K562 (cell line): ENCODE data around the gene ELSPBP1. TPM values are rescaled to one million over a fixed set of nuclear protein-coding genes. Genes with fewer than 3 reads are reported as not detected.
A peak's percentile ranks its signal among the peaks of the same experiment; 100 is the strongest.

ENCODE experiments used
- CBFA2T3 ChIP-seq: fragments of 450-650 bp; IDR thresholded peaks from 2 replicates; pipeline ENCODE4 v1.6.1; 2017
- GABPA ChIP-seq: fragments of 200-800 bp; sonication (Bioruptor generic); conservative IDR thresholded peaks from 2 replicates; pipeline ENCODE4 v1.6.1; 2016; ENCODE audit warnings: low read depth, missing genetic modification characterization, missing compliant biosample characterization
- MAFF ChIP-seq: IDR thresholded peaks from 2 replicates; pipeline ENCODE4 v1.6.1; 2012; ENCODE audit warnings: low read length, improper control_type of control experiment
- NEUROD1 ChIP-seq: fragments of 150-350 bp; IDR thresholded peaks from 2 replicates; pipeline ENCODE4 v1.6.1; 2014; ENCODE audit warnings: borderline replicate concordance, low read length, low read depth; ENCODE audit not compliant: partially characterized antibody
- SIN3B ChIP-seq: fragments of 450-650 bp; IDR thresholded peaks from 2 replicates; pipeline ENCODE4 v1.6.1; 2017; ENCODE audit warnings: low read depth, mild to moderate bottlenecking, moderate library complexity
- polyA plus RNA-seq, 8 experiments: library from polyadenylated mRNA; depleted of rRNA in 4 of 8; stranded (reverse) in 5 of 8; unstranded in 3 of 8; fragments of >200 nt; fragmentation: Nextera tagmentation in 2 of 8; fragmentation: Illumina TruSeq in 1 of 8; extraction: Ambion mirVana in 2 of 8; extraction: Trizol in 1 of 8; gene quantifications; 2 replicates each; pipeline versions ENCODE4 v1.2.1 to v1.2.3, GENCODE V29; 2011 to 2014; ENCODE audit warnings: inconsistent platforms in 1 of 8, missing spikeins in 1 of 8
- total RNA-seq, 7 experiments: library from RNA; depleted of rRNA in 6 of 7; stranded (reverse); fragments of >200 nt in 6 of 7; fragmentation: Illumina TruSeq in 2 of 7; extraction: Trizol in 2 of 7; gene quantifications; 2 replicates each; pipeline versions ENCODE4 v1.2.1 to v1.2.3, GENCODE V29; 2011 to 2021; ENCODE audit warnings: low replicate concordance in 1 of 7
- TF ChIP-seq, protein P1 (sequence below): fragments of 250-450 bp; sonication (Bioruptor Pico); IDR thresholded peaks from 2 replicates; pipeline ENCODE4 v1.4.0; 2020; ENCODE audit warnings: mild to moderate bottlenecking, moderate library complexity
- TF ChIP-seq, protein P2 (sequence below): fragments of 450-650 bp; IDR thresholded peaks from one replicate; pipeline ENCODE4 v1.6.1; 2018; ENCODE audit warnings: mild to moderate bottlenecking, moderate library complexity; ENCODE audit not compliant: partially characterized antibody
- TF ChIP-seq, protein P3 (sequence below), 2 experiments: fragments of 450-650 bp; IDR thresholded peaks; 2 replicates each; pipeline ENCODE4 v1.6.1; 2018; ENCODE audit warnings: mild to moderate bottlenecking in 2 of 2, low read depth in 1 of 2; ENCODE audit not compliant: partially characterized antibody in 2 of 2
- TF ChIP-seq, protein P4 (sequence below): fragments of 250-450 bp; sonication (Bioruptor Pico); IDR thresholded peaks from 2 replicates; pipeline ENCODE4 v1.8.0; 2022; ENCODE audit warnings: moderate library complexity, mild to moderate bottlenecking, inconsistent platforms
- TF ChIP-seq, protein P5 (sequence below): fragments of 150-350 bp; conservative IDR thresholded peaks from 2 replicates; pipeline ENCODE4 v1.6.1; 2014; ENCODE audit warnings: low read length
- TF ChIP-seq, protein P6 (sequence below): fragments of 250-450 bp; sonication (Bioruptor Pico); IDR thresholded peaks from 2 replicates; pipeline ENCODE4 v1.4.0; 2020; ENCODE audit warnings: mild to moderate bottlenecking

The ELSPBP1 gene
- total and polyA plus RNA-seq, 9 of the 15 experiments (the other 6 are each of a cell fraction or from before 2014, with no cell fraction given) = not detected

DNA sequence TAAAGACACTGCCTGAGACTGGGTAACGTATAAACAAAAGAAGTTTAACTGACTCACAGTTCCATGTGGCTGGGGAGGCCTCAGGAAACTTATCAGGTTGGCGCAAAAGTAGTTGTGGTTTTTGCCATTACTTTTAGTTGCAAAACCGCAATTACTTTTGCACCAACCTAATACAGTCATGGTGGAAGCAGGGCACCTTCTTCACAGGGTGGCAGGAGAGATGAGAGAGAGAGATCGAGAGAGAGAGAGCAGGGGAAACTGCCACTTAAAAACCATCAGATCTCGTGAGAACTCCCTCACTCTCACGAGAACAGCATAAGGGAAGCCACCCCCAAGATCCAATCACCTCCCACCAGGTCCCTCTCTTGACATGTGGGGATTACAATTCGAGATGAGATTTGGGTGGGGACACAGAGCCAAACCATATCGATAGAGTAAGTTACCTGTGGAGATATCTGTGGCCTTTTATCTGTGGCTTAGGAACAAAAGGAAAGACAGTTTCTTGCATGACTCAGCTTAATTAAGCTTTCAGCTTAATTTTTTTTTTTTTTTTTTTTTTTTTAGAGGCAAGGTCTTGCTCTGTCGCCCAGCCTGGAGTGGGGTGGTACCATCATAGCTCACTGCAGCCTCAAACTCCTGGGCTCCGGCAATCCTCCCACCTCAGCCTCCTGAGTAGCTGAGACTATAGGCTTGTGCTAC, 57.1 kb downstream of the ELSPBP1 start (continued):
- peak; percentile 28 for TF ChIP-seq CBFA2T3
- no peak for TF ChIP-seq NEUROD1
- TF ChIP-seq, protein P1, sequence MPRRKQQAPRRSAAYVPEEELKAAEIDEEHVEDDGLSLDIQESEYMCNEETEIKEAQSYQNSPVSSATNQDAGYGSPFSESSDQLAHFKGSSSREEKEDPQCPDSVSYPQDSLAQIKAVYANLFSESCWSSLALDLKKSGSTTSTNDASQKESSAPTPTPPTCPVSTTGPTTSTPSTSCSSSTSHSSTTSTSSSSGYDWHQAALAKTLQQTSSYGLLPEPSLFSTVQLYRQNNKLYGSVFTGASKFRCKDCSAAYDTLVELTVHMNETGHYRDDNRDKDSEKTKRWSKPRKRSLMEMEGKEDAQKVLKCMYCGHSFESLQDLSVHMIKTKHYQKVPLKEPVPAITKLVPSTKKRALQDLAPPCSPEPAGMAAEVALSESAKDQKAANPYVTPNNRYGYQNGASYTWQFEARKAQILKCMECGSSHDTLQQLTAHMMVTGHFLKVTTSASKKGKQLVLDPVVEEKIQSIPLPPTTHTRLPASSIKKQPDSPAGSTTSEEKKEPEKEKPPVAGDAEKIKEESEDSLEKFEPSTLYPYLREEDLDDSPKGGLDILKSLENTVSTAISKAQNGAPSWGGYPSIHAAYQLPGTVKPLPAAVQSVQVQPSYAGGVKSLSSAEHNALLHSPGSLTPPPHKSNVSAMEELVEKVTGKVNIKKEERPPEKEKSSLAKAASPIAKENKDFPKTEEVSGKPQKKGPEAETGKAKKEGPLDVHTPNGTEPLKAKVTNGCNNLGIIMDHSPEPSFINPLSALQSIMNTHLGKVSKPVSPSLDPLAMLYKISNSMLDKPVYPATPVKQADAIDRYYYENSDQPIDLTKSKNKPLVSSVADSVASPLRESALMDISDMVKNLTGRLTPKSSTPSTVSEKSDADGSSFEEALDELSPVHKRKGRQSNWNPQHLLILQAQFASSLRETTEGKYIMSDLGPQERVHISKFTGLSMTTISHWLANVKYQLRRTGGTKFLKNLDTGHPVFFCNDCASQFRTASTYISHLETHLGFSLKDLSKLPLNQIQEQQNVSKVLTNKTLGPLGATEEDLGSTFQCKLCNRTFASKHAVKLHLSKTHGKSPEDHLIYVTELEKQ (CRISPR knock-in tag) = no peak
- TF ChIP-seq GABPA (tag) = no peak
- TF ChIP-seq, protein P2, sequence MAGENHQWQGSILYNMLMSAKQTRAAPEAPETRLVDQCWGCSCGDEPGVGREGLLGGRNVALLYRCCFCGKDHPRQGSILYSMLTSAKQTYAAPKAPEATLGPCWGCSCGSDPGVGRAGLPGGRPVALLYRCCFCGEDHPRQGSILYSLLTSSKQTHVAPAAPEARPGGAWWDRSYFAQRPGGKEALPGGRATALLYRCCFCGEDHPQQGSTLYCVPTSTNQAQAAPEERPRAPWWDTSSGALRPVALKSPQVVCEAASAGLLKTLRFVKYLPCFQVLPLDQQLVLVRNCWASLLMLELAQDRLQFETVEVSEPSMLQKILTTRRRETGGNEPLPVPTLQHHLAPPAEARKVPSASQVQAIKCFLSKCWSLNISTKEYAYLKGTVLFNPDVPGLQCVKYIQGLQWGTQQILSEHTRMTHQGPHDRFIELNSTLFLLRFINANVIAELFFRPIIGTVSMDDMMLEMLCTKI = no peak
- TF ChIP-seq, protein P3, sequence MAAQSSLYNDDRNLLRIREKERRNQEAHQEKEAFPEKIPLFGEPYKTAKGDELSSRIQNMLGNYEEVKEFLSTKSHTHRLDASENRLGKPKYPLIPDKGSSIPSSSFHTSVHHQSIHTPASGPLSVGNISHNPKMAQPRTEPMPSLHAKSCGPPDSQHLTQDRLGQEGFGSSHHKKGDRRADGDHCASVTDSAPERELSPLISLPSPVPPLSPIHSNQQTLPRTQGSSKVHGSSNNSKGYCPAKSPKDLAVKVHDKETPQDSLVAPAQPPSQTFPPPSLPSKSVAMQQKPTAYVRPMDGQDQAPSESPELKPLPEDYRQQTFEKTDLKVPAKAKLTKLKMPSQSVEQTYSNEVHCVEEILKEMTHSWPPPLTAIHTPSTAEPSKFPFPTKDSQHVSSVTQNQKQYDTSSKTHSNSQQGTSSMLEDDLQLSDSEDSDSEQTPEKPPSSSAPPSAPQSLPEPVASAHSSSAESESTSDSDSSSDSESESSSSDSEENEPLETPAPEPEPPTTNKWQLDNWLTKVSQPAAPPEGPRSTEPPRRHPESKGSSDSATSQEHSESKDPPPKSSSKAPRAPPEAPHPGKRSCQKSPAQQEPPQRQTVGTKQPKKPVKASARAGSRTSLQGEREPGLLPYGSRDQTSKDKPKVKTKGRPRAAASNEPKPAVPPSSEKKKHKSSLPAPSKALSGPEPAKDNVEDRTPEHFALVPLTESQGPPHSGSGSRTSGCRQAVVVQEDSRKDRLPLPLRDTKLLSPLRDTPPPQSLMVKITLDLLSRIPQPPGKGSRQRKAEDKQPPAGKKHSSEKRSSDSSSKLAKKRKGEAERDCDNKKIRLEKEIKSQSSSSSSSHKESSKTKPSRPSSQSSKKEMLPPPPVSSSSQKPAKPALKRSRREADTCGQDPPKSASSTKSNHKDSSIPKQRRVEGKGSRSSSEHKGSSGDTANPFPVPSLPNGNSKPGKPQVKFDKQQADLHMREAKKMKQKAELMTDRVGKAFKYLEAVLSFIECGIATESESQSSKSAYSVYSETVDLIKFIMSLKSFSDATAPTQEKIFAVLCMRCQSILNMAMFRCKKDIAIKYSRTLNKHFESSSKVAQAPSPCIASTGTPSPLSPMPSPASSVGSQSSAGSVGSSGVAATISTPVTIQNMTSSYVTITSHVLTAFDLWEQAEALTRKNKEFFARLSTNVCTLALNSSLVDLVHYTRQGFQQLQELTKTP (IDR thresholded peaks at IDR 0.05; ENCODE audit: low read depth in 1 of 2, partially characterized antibody in 2 of 2) = no peak
- TF ChIP-seq, protein P4, sequence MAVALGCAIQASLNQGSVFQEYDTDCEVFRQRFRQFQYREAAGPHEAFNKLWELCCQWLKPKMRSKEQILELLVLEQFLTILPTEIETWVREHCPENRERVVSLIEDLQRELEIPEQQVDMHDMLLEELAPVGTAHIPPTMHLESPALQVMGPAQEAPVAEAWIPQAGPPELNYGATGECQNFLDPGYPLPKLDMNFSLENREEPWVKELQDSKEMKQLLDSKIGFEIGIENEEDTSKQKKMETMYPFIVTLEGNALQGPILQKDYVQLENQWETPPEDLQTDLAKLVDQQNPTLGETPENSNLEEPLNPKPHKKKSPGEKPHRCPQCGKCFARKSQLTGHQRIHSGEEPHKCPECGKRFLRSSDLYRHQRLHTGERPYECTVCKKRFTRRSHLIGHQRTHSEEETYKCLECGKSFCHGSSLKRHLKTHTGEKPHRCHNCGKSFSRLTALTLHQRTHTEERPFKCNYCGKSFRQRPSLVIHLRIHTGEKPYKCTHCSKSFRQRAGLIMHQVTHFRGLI (CRISPR knock-in tag) = no peak
- TF ChIP-seq, protein P5, sequence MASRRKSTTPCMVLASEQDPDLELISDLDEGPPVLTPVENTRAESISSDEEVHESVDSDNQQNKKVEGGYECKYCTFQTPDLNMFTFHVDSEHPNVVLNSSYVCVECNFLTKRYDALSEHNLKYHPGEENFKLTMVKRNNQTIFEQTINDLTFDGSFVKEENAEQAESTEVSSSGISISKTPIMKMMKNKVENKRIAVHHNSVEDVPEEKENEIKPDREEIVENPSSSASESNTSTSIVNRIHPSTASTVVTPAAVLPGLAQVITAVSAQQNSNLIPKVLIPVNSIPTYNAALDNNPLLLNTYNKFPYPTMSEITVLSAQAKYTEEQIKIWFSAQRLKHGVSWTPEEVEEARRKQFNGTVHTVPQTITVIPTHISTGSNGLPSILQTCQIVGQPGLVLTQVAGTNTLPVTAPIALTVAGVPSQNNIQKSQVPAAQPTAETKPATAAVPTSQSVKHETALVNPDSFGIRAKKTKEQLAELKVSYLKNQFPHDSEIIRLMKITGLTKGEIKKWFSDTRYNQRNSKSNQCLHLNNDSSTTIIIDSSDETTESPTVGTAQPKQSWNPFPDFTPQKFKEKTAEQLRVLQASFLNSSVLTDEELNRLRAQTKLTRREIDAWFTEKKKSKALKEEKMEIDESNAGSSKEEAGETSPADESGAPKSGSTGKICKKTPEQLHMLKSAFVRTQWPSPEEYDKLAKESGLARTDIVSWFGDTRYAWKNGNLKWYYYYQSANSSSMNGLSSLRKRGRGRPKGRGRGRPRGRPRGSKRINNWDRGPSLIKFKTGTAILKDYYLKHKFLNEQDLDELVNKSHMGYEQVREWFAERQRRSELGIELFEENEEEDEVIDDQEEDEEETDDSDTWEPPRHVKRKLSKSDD = no peak
- TF ChIP-seq MAFF = peak; percentile 40
- TF ChIP-seq SIN3B = no peak
- TF ChIP-seq, protein P6, sequence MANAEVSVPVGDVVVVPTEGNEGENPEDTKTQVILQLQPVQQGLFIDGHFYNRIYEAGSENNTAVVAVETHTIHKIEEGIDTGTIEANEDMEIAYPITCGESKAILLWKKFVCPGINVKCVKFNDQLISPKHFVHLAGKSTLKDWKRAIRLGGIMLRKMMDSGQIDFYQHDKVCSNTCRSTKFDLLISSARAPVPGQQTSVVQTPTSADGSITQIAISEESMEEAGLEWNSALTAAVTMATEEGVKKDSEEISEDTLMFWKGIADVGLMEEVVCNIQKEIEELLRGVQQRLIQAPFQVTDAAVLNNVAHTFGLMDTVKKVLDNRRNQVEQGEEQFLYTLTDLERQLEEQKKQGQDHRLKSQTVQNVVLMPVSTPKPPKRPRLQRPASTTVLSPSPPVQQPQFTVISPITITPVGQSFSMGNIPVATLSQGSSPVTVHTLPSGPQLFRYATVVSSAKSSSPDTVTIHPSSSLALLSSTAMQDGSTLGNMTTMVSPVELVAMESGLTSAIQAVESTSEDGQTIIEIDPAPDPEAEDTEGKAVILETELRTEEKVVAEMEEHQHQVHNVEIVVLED (CRISPR knock-in tag) = no peak
